Measurements from ENCODE around the gene WDPCP. TPM values are rescaled to one million over a fixed set of nuclear protein-coding genes. Genes with fewer than 3 reads are reported as not detected.

The WDPCP gene
- polyA plus RNA-seq, 1 donor from 2014 or later, result 8.9 TPM

DNA sequence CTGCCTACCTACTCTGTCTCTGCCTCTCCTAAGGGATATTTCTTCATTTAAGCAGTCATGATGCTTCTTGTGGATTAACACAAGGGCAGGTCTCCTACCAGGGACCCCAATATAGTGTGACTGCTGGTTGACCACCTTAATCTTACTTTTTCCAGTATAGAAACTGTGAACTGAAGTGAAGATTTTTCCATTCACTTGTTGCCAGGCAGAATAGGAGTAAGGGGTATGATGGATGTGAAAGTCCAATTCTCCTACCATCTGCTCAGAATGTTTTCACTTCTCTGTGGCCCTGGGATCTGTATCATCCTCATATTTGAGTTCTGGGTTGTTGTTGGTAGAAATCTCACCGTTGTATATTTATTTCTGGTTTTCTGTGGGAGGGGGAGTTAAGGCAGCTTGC, 247.8 kb downstream of the WDPCP start:
- no peaks in the 10 kb centered on the region for H4K20me1 ChIP-seq (ENCODE audit: insufficient read depth)
- H3K9ac ChIP-seq (ENCODE audit: low read length), result no peak overlapping the region
- H3K4me3 ChIP-seq (ENCODE audit: low read length), result no peak overlapping the region
- H3K36me3 ChIP-seq (ENCODE audit: insufficient read depth, low read length), result no peaks in the 10 kb centered on the region
- H3K27me3 ChIP-seq (ENCODE audit: insufficient read depth, low read depth, low read length), result no peaks in the 10 kb centered on the region
- H3F3A ChIP-seq (ENCODE audit: insufficient read depth, low read length, poor library complexity, severe bottlenecking), result no peaks in the 10 kb centered on the region
- TF ChIP-seq POLR2AphosphoS5 (IDR thresholded peaks at IDR 0.05), result no peak
- no peak for TF ChIP-seq EZH2 (IDR thresholded peaks at IDR 0.05; ENCODE audit: borderline replicate concordance, insufficient read depth, low read length, poor library complexity, severe bottlenecking)
- no peak for TF ChIP-seq EP300 (conservative IDR thresholded peaks at IDR 0.05; ENCODE audit: poor library complexity, severe bottlenecking)
- no peaks in the 10 kb centered on the region for H3K9me3 ChIP-seq (ENCODE audit: low read length)
- H3K27ac ChIP-seq (ENCODE audit: low read length), result no peak overlapping the region
- no peaks in the 10 kb centered on the region for H3K79me2 ChIP-seq (replicated peaks; ENCODE audit: insufficient read depth, low read length)
- no peak overlapping the region for H3K4me2 ChIP-seq (ENCODE audit: low read length)
- H2AFZ ChIP-seq (ENCODE audit: low read depth, low read length), result no peak overlapping the region
- H3K9me2 ChIP-seq (ENCODE audit: insufficient read depth, low read length), result no peaks in the 10 kb centered on the region

DNA sequence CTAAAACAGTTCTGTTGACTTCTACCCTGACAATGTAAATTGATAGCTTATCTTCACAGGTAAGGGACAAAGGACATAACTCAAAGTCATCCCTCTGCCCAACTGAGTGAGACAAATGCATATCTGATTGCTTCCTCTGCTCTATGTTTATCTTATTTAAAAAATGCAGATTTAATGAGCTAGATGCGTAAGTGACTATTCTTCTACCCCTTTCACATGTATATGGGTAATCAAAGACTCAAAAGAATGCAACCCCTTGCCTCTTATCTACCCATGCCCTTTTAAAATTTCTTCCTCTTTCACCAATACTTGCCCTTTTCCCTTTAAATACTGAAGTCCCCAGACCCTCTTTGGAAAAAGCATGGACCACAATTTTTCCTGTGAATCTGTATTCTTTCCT, 253.4 kb downstream of the WDPCP start:
- Histone ChIP-seq H3K9ac (ENCODE audit: low read length) (no peak overlapping the region), H3K9me3 (ENCODE audit: low read length) (no peaks in the 10 kb centered on the region), H2AFZ (ENCODE audit: low read depth, low read length) (no peak overlapping the region), H3K9me2 (ENCODE audit: insufficient read depth, low read length) (no peaks in the 10 kb centered on the region), H3K4me3 (ENCODE audit: low read length) (no peak overlapping the region), H3F3A (ENCODE audit: insufficient read depth, low read length, poor library complexity, severe bottlenecking) (no peaks in the 10 kb centered on the region), H4K20me1 (ENCODE audit: insufficient read depth) (no peaks in the 10 kb centered on the region), H3K27me3 (ENCODE audit: insufficient read depth, low read depth, low read length) (no peaks in the 10 kb centered on the region), H3K27ac (ENCODE audit: low read length) (no peak overlapping the region), H3K79me2 (replicated peaks; ENCODE audit: insufficient read depth, low read length) (no peaks in the 10 kb centered on the region), H3K4me2 (ENCODE audit: low read length) (no peak overlapping the region), H3K36me3 (ENCODE audit: insufficient read depth, low read length) (no peaks in the 10 kb centered on the region)
- TF ChIP-seq, protein P1, sequence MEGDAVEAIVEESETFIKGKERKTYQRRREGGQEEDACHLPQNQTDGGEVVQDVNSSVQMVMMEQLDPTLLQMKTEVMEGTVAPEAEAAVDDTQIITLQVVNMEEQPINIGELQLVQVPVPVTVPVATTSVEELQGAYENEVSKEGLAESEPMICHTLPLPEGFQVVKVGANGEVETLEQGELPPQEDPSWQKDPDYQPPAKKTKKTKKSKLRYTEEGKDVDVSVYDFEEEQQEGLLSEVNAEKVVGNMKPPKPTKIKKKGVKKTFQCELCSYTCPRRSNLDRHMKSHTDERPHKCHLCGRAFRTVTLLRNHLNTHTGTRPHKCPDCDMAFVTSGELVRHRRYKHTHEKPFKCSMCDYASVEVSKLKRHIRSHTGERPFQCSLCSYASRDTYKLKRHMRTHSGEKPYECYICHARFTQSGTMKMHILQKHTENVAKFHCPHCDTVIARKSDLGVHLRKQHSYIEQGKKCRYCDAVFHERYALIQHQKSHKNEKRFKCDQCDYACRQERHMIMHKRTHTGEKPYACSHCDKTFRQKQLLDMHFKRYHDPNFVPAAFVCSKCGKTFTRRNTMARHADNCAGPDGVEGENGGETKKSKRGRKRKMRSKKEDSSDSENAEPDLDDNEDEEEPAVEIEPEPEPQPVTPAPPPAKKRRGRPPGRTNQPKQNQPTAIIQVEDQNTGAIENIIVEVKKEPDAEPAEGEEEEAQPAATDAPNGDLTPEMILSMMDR (IDR thresholded peaks at IDR 0.05; ENCODE audit: poor library complexity, severe bottlenecking), result no peak
- TF ChIP-seq SMC3 (conservative IDR thresholded peaks at IDR 0.05; ENCODE audit: poor library complexity) (no peak), RAD21 (conservative IDR thresholded peaks at IDR 0.05) (no peak), EZH2 (IDR thresholded peaks at IDR 0.05; ENCODE audit: borderline replicate concordance, insufficient read depth, low read length, poor library complexity, severe bottlenecking) (no peak), EP300 (conservative IDR thresholded peaks at IDR 0.05; ENCODE audit: poor library complexity, severe bottlenecking) (no peak), TAF1 (IDR thresholded peaks at IDR 0.05; ENCODE audit: low read depth) (no peak), POLR2AphosphoS5 (IDR thresholded peaks at IDR 0.05) (no peak), MXI1 (conservative IDR thresholded peaks at IDR 0.05; ENCODE audit: poor library complexity, severe bottlenecking) (no peak)
- TF ChIP-seq, protein P2, sequence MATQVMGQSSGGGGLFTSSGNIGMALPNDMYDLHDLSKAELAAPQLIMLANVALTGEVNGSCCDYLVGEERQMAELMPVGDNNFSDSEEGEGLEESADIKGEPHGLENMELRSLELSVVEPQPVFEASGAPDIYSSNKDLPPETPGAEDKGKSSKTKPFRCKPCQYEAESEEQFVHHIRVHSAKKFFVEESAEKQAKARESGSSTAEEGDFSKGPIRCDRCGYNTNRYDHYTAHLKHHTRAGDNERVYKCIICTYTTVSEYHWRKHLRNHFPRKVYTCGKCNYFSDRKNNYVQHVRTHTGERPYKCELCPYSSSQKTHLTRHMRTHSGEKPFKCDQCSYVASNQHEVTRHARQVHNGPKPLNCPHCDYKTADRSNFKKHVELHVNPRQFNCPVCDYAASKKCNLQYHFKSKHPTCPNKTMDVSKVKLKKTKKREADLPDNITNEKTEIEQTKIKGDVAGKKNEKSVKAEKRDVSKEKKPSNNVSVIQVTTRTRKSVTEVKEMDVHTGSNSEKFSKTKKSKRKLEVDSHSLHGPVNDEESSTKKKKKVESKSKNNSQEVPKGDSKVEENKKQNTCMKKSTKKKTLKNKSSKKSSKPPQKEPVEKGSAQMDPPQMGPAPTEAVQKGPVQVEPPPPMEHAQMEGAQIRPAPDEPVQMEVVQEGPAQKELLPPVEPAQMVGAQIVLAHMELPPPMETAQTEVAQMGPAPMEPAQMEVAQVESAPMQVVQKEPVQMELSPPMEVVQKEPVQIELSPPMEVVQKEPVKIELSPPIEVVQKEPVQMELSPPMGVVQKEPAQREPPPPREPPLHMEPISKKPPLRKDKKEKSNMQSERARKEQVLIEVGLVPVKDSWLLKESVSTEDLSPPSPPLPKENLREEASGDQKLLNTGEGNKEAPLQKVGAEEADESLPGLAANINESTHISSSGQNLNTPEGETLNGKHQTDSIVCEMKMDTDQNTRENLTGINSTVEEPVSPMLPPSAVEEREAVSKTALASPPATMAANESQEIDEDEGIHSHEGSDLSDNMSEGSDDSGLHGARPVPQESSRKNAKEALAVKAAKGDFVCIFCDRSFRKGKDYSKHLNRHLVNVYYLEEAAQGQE (IDR thresholded peaks at IDR 0.05; ENCODE audit: borderline replicate concordance), result no peak

DNA sequence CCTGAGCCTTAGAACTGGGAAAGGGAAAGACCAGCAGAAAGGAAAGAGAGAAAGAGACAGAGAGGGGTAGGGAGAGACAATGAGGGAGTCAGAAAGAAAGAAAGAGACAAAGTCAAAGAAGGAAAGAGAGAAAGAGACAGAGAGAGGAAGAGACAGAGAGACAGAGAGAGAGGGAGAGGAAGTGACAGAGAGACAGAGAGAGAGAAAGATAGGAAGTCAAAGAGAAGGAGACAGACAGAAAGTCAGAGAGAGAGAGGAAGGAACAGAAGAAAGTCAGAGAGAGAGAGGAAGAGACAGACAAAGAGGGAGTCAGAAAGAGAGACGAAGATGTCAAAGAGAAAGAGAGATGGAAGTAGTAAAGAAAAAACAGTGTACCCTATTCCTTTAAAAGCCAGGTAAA, 261.8 kb downstream of the WDPCP start:
- Histone ChIP-seq H3K4me2 (ENCODE audit: low read length) (no peak overlapping the region), H3F3A (ENCODE audit: insufficient read depth, low read length, poor library complexity, severe bottlenecking) (no peaks in the 10 kb centered on the region), H3K27me3 (ENCODE audit: insufficient read depth, low read depth, low read length) (no peaks in the 10 kb centered on the region), H3K36me3 (ENCODE audit: insufficient read depth, low read length) (no peaks in the 10 kb centered on the region), H3K27ac (ENCODE audit: low read length) (no peak overlapping the region), H3K9me3 (ENCODE audit: low read length) (no peaks in the 10 kb centered on the region), H2AFZ (ENCODE audit: low read depth, low read length) (no peak overlapping the region), H3K79me2 (replicated peaks; ENCODE audit: insufficient read depth, low read length) (no peaks in the 10 kb centered on the region), H3K4me3 (ENCODE audit: low read length) (no peak overlapping the region), H3K9ac (ENCODE audit: low read length) (no peak overlapping the region), H4K20me1 (ENCODE audit: insufficient read depth) (no peaks in the 10 kb centered on the region), H3K9me2 (ENCODE audit: insufficient read depth, low read length) (no peaks in the 10 kb centered on the region)
- TF ChIP-seq MXI1 (conservative IDR thresholded peaks at IDR 0.05; ENCODE audit: poor library complexity, severe bottlenecking) (no peak), EP300 (conservative IDR thresholded peaks at IDR 0.05; ENCODE audit: poor library complexity, severe bottlenecking) (no peak), TAF1 (IDR thresholded peaks at IDR 0.05; ENCODE audit: low read depth) (no peak), POLR2AphosphoS5 (IDR thresholded peaks at IDR 0.05) (no peak), SMC3 (conservative IDR thresholded peaks at IDR 0.05; ENCODE audit: poor library complexity) (no peak), RAD21 (conservative IDR thresholded peaks at IDR 0.05) (no peak), EZH2 (IDR thresholded peaks at IDR 0.05; ENCODE audit: borderline replicate concordance, insufficient read depth, low read length, poor library complexity, severe bottlenecking) (no peak)
- TF ChIP-seq, protein P1 (IDR thresholded peaks at IDR 0.05; ENCODE audit: poor library complexity, severe bottlenecking), result no peak
- TF ChIP-seq, protein P2 (IDR thresholded peaks at IDR 0.05; ENCODE audit: borderline replicate concordance), result no peak

Data from neural cell (in vitro differentiated cells).